KBM-7 (cell line): ENCODE measurements around the gene HES6.

ENCODE experiments used
- DNase-seq: peaks from one replicate; pipeline ENCODE4 v3.0.0-alpha.2; 2015
- in situ Hi-C: fragments of 300-500 bp; cut with MboI; formaldehyde crosslinking; loops from 2 replicates; pipeline ENCODE4 v1.14.3; 2020; ENCODE audit warnings: low sequenced_read_pairs, low pct_unique_long_range_greater_than_20kb, mixed read lengths

The HES6 gene

DNA sequence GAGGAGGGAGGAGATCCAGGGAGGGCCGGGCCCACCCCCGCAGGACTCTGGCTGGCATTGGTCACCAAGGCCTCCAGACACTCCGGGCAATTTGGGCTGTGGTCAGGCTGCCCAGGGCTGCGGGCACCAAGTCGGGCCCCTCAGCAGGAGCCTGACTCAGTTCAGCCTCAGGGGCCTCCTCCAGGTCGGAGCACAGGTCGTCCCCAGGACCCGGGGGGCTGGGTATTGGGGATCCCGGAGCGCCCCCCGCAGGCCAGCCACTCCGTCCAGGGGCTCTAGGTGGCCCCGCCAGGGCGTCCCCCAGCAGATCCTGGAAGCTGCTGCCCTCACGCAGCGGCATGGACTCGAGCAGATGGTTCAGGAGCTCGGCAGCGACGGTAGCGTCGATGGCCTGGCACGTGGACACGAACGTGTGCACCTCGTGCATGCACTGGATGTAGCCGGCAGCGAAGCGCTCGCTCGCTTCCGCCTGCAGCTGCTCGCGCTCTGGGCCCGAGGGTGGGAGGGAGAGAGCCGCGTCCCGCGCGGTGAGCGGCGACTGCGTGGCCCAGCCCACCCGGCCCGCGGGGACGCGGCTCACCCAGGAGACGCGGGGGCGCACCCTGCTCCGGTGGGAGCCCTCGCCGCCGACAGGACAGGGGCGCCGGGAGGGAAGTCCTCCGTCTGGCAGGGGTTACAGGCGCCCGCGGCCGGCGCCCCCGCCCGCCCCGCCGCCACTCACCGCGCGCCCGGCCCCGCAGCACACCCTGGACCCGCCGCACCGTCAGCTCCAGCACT, 884 bp downstream of the HES6 start:
- DNase-seq, result peak; percentile 48

DNA sequence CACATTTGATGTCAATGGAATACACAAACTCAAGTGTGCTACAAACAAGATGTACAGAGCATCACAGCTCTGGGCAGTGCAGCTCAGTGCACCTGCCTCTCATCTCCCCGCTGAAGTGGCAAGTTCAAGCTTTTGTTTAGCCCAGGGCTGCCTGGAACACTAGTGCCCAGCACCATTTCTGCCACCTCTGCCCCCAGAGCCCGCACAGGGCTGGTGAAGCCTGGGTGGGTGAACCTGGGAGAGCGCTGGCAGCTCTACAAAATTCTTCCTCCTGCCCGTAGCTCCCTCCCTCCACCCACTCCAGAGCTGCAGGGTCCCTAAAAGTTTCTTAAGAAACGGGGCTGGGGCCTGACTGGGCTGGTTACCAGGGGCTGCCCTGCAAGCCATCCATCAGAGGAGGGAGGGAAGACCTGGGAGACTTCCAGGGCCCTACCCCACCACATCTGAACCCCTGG, 1.5 kb downstream of the HES6 start:
- no peak for DNase-seq
- in situ Hi-C loops, result no loop called here

More for the DNA sequence above, 884 bp downstream of the HES6 start:
- in situ Hi-C loops, result no loop called here

DNA sequence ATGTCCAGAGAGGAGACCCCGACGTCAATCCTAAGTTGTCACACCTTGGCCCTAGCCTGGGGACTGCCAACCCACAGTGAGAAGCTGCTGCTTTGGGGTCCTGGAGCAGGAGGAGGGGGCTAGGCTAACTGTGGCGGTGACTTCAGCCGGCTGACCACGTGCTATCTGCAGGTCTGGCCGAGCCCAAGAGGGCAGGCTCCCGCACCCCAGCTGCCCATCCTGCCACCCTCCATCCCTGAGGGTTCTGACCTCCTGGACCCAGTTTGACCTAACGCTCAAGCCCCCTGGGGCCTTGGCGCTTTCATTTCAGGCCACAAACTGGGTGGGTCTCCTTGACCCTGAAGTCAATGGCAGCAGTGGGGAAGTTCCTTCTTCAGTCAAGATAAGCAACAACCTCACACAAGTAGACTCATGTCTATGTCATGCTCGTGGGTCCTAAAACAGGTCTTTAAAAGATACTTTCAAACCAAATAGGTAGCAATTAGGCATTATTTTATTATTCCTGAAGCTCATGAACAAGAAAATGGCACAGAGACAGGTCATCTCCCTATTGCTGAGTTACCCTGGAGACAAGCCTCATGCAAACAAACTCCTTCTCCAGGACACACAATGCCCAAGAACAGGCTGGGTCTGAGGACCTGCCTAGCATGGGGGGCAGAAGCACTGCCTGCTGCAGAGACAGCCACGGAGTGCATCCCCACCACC, 2.3 kb downstream of the HES6 start:
- no peak for DNase-seq
- in situ Hi-C loops, result no loop called here

DNA sequence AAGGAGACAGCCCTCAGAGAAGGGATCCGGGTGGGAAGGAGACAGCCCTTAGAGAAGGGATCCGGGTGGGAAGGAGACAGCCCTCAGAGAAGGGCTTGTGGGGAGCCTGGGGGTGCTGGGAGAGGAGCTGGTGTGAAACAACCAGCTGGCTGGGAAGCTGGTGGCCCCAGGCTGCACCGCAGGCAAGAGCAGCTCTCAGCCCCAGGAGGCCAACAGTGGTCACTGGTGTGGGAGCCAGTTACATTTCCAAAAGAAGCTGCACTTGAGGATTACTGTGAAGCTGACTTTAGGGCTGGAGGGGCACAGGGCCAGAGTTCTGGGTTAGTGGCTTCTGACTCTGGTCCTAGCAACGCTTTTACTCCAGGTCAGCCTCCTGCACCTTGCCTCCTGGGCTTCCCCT, 3.3 kb downstream of the HES6 start:
- in situ Hi-C loops, result no loop called here
- DNase-seq, result no peak

GRCh38 chr2:238235856-238236255, 4.0 kb downstream of the HES6 start:
- in situ Hi-C loops, result no loop called here
- no peak for DNase-seq

DNA sequence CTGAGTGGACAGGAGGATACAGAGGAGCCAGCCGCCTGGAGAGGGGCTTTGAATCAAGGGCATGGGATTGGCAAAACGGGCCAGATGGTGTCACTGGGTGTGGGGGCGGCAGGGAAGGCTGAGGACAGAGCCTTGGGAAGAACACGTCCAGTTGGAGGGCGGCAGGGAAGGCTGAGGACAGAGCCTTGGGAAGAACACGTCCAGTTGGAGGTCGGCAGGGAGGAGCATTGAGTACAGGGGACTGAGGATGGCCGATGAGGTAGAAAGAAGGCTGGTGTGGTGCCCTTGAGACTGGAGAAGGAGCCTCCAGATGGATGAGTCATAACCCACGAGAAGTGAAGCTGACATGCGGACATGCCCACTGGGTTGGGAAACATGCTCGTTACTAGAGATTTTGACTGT, 4.5 kb downstream of the HES6 start:
- no peak for DNase-seq
- in situ Hi-C loops, result no loop called here

DNA sequence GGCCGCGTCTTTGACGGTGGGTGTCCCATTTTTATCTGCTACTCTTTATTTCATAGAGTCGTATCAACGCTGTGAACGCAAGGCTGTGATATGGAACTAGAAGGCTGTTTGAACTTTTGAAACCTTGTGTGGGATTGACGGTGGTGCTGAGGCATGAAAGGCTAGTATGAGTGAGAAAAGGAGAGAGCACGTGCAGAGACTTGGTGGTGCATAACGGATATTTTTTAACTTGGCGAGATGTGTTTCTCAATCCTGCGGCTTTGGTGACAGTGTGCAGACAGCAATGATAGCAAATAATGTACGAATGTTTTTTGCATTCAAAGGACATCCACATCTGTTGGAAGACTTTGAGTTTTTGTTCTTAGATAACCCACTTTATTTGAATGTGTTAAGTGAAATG, 6.2 kb downstream of the HES6 start:
- DNase-seq, result no peak
- in situ Hi-C loops, result no loop called here

GRCh38 chr2:238231809-238232208, 8.0 kb downstream of the HES6 start:
- no peak for DNase-seq
- in situ Hi-C loops, result no loop called here

GRCh38 chr2:238231251-238231793, 8.5 kb downstream of the HES6 start:
- no peak for DNase-seq
- in situ Hi-C loops, result no loop called here

GRCh38 chr2:238230699-238231098, 9.1 kb downstream of the HES6 start:
- DNase-seq, result no peak
- in situ Hi-C loops, result no loop called here

DNA sequence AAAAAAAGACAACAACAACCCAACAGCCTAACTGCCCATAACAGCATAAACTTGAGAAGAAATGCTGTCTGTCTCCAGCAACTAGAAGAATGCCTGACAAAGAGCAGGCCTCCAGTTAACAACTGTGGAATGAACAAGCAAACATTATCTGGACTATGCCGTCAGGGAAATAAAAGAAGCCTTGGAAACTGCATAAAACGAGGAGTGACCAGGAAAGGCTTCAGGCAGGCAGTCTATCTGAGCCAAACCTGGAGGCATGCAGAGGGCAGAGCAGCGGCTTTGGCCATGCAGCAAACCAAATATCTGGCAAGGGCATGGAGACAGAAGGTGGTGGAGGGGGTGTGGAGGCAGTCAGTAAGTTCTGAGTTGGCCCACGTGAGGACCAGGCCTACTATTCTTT, 11.1 kb downstream of the HES6 start:
- in situ Hi-C loops, result no loop called here
- no peak for DNase-seq

DNA sequence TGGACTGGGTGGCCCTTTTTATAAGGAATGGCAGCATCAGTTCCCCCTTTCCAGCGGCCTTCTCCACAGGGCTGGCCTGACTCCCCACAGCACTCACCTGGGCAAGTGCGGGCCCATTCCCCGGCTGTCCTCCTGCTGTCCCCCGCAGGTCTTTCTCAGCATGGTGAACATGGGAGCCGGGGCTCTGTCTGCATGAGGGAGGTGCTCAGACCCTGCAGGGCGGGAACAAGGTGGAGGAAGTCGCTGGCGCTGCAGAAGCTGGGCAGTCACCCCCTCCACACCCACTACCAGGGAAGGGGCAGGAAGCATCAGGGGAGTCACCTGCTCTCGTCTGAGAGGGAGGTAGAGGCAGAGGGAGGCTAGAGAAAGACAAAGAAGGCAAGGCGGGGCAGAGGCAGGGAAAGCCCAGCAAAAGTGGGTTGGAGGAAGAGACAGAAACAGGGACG, 12.2 kb downstream of the HES6 start:
- DNase-seq, result no peak
- in situ Hi-C loops, result no loop called here

- no peak for DNase-seq
- in situ Hi-C loops, result no loop called here
Measured at GRCh38 chr2:238226698-238227586, 12.9 kb downstream of the HES6 start.

- in situ Hi-C loops, result no loop called here
Measured at GRCh38 chr2:238225911-238226697, 13.7 kb downstream of the HES6 start.

GRCh38 chr2:238225121-238225520, 14.7 kb downstream of the HES6 start:
- in situ Hi-C loops, result no loop called here
- no peak for DNase-seq

More at GRCh38 chr2:238225911-238226697, 13.7 kb downstream of the HES6 start:
- no peak for DNase-seq

GRCh38 chr2:238224356-238225035, 15.3 kb downstream of the HES6 start:
- no peak for DNase-seq
- in situ Hi-C loops, result no loop called here

DNA sequence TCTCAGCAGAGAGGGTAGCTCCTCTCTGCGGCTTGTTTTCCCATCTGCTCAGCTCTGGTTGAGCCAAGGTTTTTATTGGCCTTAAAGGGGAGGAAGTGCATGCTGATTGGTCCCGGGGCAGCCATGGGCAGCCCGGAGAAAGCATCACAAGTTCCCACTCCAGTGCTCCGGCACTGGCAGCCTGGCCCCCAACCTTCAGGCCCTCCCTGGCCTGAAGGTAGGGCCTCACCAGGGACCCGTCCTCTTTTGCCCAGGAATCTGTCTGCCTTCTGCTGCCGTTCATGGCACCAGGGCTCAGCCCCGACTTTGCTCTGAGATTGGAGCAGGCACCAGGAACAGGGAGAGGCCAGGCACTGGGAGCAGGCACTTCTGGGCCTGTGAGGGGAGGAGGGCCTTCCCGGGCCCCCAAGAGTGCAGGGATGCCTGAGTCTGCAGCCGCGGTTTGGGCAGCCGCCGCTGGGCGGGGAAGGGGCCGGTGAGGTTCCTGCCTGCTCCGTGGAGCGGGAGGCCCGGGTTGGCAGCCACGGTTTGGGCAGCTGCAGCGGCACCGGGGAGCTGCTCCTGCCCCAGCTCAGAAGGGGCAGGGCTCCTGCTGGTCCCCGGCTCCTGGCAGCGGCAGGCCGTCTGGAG, 18.8 kb downstream of the HES6 start:
- DNase-seq, result no peak
- in situ Hi-C loops, result no loop called here
